A549 (cell line): Measurements from ENCODE around the gene SIGMAR1. TPM values are rescaled to one million over a fixed set of nuclear protein-coding genes. Genes with fewer than 3 reads are reported as not detected.
A peak's percentile ranks its signal among the peaks of the same experiment; 100 is the strongest.

ENCODE experiments used
- ATAC-seq, 2 experiments: fragments of 200-7000 bp in 1 of 2; fragments of >200 bp in 1 of 2; cut with Nextera tagmentation in 1 of 2; cut with Tn5 transposase in 1 of 2; 3 replicates each; pipeline versions ENCODE4 v1.8.0 to v1.9.1; 2018 to 2020; ENCODE audit warnings: mild to moderate bottlenecking in 1 of 2, moderate library complexity in 1 of 2
- CTCF ChIA-PET: fragments of 300-600 bp; sonication (Branson Sonifier 250); formaldehyde crosslinking; extraction: SDS; loops from one replicate; lab custom pipeline; 2021; ENCODE audit warnings: antibody characterized with exemption, inconsistent platforms; lab: Yijun Ruan, JAX
- POLR2A ChIA-PET: fragments of 350-600 bp; formaldehyde crosslinking; extraction: SDS; loops from one replicate; lab custom pipeline; 2021; ENCODE audit warnings: antibody characterized with exemption, inconsistent platforms; lab: Yijun Ruan, JAX
- DNase-seq, 2 experiments: peaks; one replicate each; pipeline versions ENCODE4 v3.0.0 to v3.0.0-alpha.2; 2011 to 2016; ENCODE audit warnings: low read depth in 1 of 2, low spot score in 1 of 2
- FAIRE-seq: peaks from 2 replicates; lab custom pipeline; 2011; peaks lifted over from hg19 to GRCh38; lab: Jason Lieb, UNC
- H3K27ac ChIP-seq, 2 experiments: fragments of >200 bp; sonication (Bioruptor Twin); formaldehyde crosslinking; 3 replicates each; pipeline ENCODE4 v1.5.1; 2016 to 2017
- H3K4me1 ChIP-seq: fragments of >200 bp; sonication (Bioruptor Twin); formaldehyde crosslinking; 3 replicates; pipeline ENCODE4 v1.6.1; 2016
- H3K4me2 ChIP-seq: fragments of >200 bp; sonication (Bioruptor Twin); formaldehyde crosslinking; 3 replicates; pipeline ENCODE4 v1.6.1; 2016
- H3K4me3 ChIP-seq: fragments of >200 bp; sonication (Bioruptor Twin); formaldehyde crosslinking; 3 replicates; pipeline ENCODE4 v1.5.1; 2016
- H3K9me3 ChIP-seq: fragments of >200 bp; sonication (Bioruptor Twin); formaldehyde crosslinking; 3 replicates; pipeline ENCODE4 v1.6.1; 2016
- BHLHE40 ChIP-seq: IDR thresholded peaks from 2 replicates; pipeline ENCODE4 v1.6.1; 2012; ENCODE audit warnings: low read depth, low read length, inconsistent platforms
- CEBPB ChIP-seq, 2 experiments: fragments of >200 bp in 1 of 2; sonication (Bioruptor Twin) in 1 of 2; formaldehyde crosslinking in 1 of 2; IDR thresholded peaks; 2 replicates each; pipeline ENCODE4 v1.6.1; 2012 to 2016
- CHD4 ChIP-seq: fragments of 200-600 bp; sonication (generic); IDR thresholded peaks from 2 replicates; pipeline ENCODE4 v1.6.1; 2016; ENCODE audit warnings: antibody characterized with exemption, mild to moderate bottlenecking, borderline replicate concordance
- EHMT2 ChIP-seq: fragments of 200-600 bp; sonication (generic); IDR thresholded peaks from 2 replicates; pipeline ENCODE4 v1.6.1; 2016; ENCODE audit warnings: antibody characterized with exemption, low read depth, mild to moderate bottlenecking, moderate library complexity
- KDM5A ChIP-seq: fragments of 200-600 bp; sonication (generic); IDR thresholded peaks from 2 replicates; pipeline ENCODE4 v1.6.1; 2016; ENCODE audit warnings: antibody characterized with exemption, mild to moderate bottlenecking
- NR3C1 ChIP-seq: fragments of >200 bp; sonication (Bioruptor Twin); formaldehyde crosslinking; IDR thresholded peaks from 3 replicates; pipeline ENCODE4 v1.6.1; 2017
- POLR2AphosphoS2 ChIP-seq: conservative IDR thresholded peaks from 2 replicates; pipeline ENCODE4 v1.6.1; 2012; ENCODE audit warnings: low read length, improper control_type of control experiment, inconsistent platforms
- RAD21 ChIP-seq, 2 experiments: fragments of >200 bp in 1 of 2; sonication (Bioruptor Twin) in 1 of 2; formaldehyde crosslinking in 1 of 2; IDR thresholded peaks in 1 of 2; conservative IDR thresholded peaks in 1 of 2; 2 replicates in 1 of 2; 3 replicates in 1 of 2; pipeline ENCODE4 v1.6.1; 2012 to 2018; ENCODE audit warnings: inconsistent platforms in 1 of 2
- RNF2 ChIP-seq: fragments of 200-600 bp; sonication (generic); IDR thresholded peaks from 2 replicates; pipeline ENCODE4 v1.6.1; 2016; ENCODE audit warnings: low read depth, mild to moderate bottlenecking, antibody characterized with exemption, moderate library complexity, borderline replicate concordance
- SMC3 ChIP-seq: fragments of >200 bp; sonication (Bioruptor Twin); formaldehyde crosslinking; IDR thresholded peaks from 3 replicates; pipeline ENCODE4 v1.6.1; 2018; ENCODE audit warnings: inconsistent platforms
- ZNF302 ChIP-seq: fragments of 250-450 bp; sonication (Bioruptor Pico); IDR thresholded peaks from 2 replicates; pipeline ENCODE4 v1.9.0; 2021; ENCODE audit warnings: inconsistent platforms, mild to moderate bottlenecking, moderate library complexity
- WGBS: methylation state at CpG from one replicate; pipeline ENCODE4 v1.1.6; 2017; ENCODE audit errors: missing lambda C conversion rate; 5-methylcytosine and 5-hydroxymethylcytosine counted together
- polyA plus RNA-seq, 4 experiments: library from polyadenylated mRNA; depleted of rRNA in 3 of 4; stranded (reverse); fragments of >200 nt; fragmentation: RNase III in 1 of 4; extraction: RNeasy Plus Mini Kit Qiagen cat#74134 plus additional on column Dnase treatment in 1 of 4; gene quantifications; 2 replicates in 3 of 4; 3 replicates in 1 of 4; pipeline ENCODE4 v1.2.3, GENCODE V29; 2011 to 2017
- TF ChIP-seq, protein P1 (sequence below): IDR thresholded peaks from 2 replicates; pipeline ENCODE4 v1.6.1; 2012
- TF ChIP-seq, protein P2 (sequence below): IDR thresholded peaks from 2 replicates; pipeline ENCODE4 v1.6.1; 2012
- TF ChIP-seq, protein P3 (sequence below): fragments of >200 bp; sonication (Bioruptor Twin); formaldehyde crosslinking; IDR thresholded peaks from 3 replicates; pipeline ENCODE4 v1.5.1; 2016
- TF ChIP-seq, protein P4 (sequence below): fragments of 150-350 bp; IDR thresholded peaks from 2 replicates; pipeline ENCODE4 v1.6.1; 2014; ENCODE audit warnings: low read depth, mild to moderate bottlenecking, low read length
- TF ChIP-seq, protein P5 (sequence below): fragments of 250-450 bp; sonication (Bioruptor Pico); IDR thresholded peaks from 2 replicates; pipeline ENCODE4 v1.5.0; 2020; ENCODE audit warnings: low read depth, mild to moderate bottlenecking, moderate library complexity

Gene SIGMAR1
- polyA plus RNA-seq, 2 of the 4 experiments (the other 2 are of a cell fraction): 64.6 to 150 TPM

DNA sequence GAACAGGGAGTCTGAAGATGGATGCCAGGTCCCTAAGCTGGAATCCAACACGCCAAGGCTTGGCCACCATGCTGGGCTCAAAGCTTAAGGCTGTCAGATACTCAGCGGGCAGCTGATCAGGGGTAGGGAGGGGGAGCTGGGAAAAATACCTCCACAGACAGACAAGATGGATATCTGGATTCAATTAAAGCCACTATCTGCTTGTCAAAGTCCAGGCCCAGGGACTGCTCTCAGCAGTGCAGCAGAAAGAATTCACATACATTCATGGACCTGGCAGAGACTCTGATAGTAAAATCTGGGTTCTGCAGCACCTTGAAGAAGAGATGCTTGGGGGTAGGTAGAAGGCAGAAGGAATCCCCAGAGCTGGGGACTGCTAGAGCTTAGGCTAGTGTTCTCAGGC is 22.5 kb downstream of the SIGMAR1 start:
- H3K9me3 ChIP-seq: no peaks in the 10 kb centered on the region
- no peak for TF ChIP-seq KDM5A
- TF ChIP-seq, all 56 proteins: peak for 0
- no peak overlapping the region for H3K4me3 ChIP-seq
- ATAC-seq: no peak
- CTCF ChIA-PET: interaction anchor here (0.6 to 17.0 kb wide), 11 partner anchors 10 to 738 kb away, joined by 3 to 429 read pairs (median 5); partner anchors contain the start of genes ARID3C, GALT and SIGMAR1
- peaks cover 19% of the 10 kb centered on the region; the same call in 2 of the 3 replicates for H3K4me1 ChIP-seq
- 76% methylated on average over 2 of the region's 2 CpGs for WGBS
- no peak overlapping the region for H3K4me2 ChIP-seq
- POLR2A ChIA-PET: no interaction called here
- DNase-seq: no peak
- FAIRE-seq: no peak
- no peak overlapping the region for H3K27ac ChIP-seq

DNA sequence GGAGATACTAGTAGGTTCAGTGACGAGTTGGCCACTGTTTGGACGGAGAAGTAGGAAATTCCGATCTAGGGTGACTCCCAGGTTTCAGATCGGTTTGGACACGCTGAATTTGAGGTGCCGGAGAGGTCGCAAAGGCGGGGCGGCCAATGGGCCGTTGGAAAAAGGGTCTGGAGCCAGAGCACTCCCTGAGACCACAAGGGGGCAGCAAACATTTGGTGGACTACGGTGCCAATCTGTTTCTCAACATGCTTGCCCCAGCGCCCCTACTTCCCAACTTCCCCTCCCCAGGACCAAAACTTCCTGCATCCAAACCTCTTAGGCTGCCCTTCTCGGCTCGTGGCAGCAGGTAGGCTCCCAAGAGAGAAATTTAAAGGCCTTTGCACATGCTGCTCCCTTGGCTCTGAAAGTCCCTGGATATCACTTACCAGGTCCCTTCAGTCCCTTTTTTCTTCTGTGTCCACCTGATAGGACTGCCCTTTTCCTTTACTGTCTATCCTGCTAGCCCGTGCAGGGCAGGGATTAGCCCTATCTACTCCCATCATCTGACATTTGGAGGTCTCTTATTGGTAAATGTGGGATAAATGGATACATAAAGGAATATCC is 24.7 kb downstream of the SIGMAR1 start:
- DNase-seq (peak; percentile 80 to 86), ATAC-seq (peak; percentile 80 to 88), FAIRE-seq (no peak)
- TF ChIP-seq CEBPB (IDR thresholded peaks at IDR 0.05) (peak in 1 of 2 experiments; percentile 58; a peak in 2 of 4 replicates), RAD21 (conservative IDR thresholded peaks at IDR 0.05 in 1 of 2, IDR thresholded peaks at IDR 0.05 in 1 of 2) (peak; percentile 54 to 58), NR3C1 (no peak), POLR2AphosphoS2 (no peak), ZNF302 (CRISPR knock-in tag) (no peak), SMC3 (peak; percentile 77), BHLHE40 (no peak), CHD4 (no peak), RNF2 (no peak), EHMT2 (no peak)
- TF ChIP-seq, protein P1, sequence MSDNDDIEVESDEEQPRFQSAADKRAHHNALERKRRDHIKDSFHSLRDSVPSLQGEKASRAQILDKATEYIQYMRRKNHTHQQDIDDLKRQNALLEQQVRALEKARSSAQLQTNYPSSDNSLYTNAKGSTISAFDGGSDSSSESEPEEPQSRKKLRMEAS: no peak; the same call in 1 of the 2 replicates
- TF ChIP-seq, protein P2, sequence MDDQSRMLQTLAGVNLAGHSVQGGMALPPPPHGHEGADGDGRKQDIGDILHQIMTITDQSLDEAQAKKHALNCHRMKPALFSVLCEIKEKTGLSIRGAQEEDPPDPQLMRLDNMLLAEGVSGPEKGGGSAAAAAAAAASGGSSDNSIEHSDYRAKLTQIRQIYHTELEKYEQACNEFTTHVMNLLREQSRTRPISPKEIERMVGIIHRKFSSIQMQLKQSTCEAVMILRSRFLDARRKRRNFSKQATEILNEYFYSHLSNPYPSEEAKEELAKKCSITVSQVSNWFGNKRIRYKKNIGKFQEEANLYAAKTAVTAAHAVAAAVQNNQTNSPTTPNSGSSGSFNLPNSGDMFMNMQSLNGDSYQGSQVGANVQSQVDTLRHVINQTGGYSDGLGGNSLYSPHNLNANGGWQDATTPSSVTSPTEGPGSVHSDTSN: no peak
- TF ChIP-seq, protein P3, sequence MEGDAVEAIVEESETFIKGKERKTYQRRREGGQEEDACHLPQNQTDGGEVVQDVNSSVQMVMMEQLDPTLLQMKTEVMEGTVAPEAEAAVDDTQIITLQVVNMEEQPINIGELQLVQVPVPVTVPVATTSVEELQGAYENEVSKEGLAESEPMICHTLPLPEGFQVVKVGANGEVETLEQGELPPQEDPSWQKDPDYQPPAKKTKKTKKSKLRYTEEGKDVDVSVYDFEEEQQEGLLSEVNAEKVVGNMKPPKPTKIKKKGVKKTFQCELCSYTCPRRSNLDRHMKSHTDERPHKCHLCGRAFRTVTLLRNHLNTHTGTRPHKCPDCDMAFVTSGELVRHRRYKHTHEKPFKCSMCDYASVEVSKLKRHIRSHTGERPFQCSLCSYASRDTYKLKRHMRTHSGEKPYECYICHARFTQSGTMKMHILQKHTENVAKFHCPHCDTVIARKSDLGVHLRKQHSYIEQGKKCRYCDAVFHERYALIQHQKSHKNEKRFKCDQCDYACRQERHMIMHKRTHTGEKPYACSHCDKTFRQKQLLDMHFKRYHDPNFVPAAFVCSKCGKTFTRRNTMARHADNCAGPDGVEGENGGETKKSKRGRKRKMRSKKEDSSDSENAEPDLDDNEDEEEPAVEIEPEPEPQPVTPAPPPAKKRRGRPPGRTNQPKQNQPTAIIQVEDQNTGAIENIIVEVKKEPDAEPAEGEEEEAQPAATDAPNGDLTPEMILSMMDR: peak; percentile 82
- TF ChIP-seq, protein P4, sequence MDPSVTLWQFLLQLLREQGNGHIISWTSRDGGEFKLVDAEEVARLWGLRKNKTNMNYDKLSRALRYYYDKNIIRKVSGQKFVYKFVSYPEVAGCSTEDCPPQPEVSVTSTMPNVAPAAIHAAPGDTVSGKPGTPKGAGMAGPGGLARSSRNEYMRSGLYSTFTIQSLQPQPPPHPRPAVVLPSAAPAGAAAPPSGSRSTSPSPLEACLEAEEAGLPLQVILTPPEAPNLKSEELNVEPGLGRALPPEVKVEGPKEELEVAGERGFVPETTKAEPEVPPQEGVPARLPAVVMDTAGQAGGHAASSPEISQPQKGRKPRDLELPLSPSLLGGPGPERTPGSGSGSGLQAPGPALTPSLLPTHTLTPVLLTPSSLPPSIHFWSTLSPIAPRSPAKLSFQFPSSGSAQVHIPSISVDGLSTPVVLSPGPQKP: no peak
- TF ChIP-seq, protein P5, sequence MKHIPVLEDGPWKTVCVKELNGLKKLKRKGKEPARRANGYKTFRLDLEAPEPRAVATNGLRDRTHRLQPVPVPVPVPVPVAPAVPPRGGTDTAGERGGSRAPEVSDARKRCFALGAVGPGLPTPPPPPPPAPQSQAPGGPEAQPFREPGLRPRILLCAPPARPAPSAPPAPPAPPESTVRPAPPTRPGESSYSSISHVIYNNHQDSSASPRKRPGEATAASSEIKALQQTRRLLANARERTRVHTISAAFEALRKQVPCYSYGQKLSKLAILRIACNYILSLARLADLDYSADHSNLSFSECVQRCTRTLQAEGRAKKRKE: no peak
- Histone ChIP-seq H3K9me3 (no peaks in the 10 kb centered on the region), H3K4me3 (peak overlapping the region; percentile 75), H3K4me2 (peak overlapping the region; percentile 96), H3K27ac (peak overlapping the region; percentile 91 to 94), H3K4me1 (peaks cover 13% of the 10 kb centered on the region; the same call in 1 of the 3 replicates)
- CTCF ChIA-PET: interaction anchor here (0.6 to 17.0 kb wide), 21 partner anchors 9 to 209 kb away, joined by 3 to 429 read pairs (median 5); partner anchors contain the start of genes ARID3C, GALT and SIGMAR1
- WGBS: under 1% methylated on average over 15 of the region's 15 CpGs
- POLR2A ChIA-PET: interaction anchor here (0.6 to 1.1 kb wide), 4 partner anchors 21 to 232 kb away, joined by 3 to 4 read pairs (median 3); partner anchors contain the start of gene SIGMAR1
